M059J (cell line): Measurements from ENCODE around the gene TSPAN18. TPM values are rescaled to one million over a fixed set of nuclear protein-coding genes. Genes with fewer than 3 reads are reported as not detected.

ENCODE experiments used
- DNase-seq: peaks from one replicate; pipeline ENCODE4 v3.0.0-alpha.2; 2012; ENCODE audit warnings: low read depth
- total RNA-seq: library from RNA; depleted of rRNA; stranded (reverse); fragments of >200 nt; shearing (Covaris generic); gene quantifications from 2 replicates; pipeline ENCODE4 v1.2.3, GENCODE V29; 2014

Gene TSPAN18
- total RNA-seq, 1 experiment from 2014 or later, result 1.1 TPM

GRCh38 chr11:44823006-44823405 lies 96.2 kb downstream of the TSPAN18 start:
- DNase-seq, result no peak

GRCh38 chr11:44823868-44824267 lies 97.1 kb downstream of the TSPAN18 start:
- DNase-seq, result no peak

GRCh38 chr11:44824300-44824704 lies 97.5 kb downstream of the TSPAN18 start:
- no peak for DNase-seq

- no peak for DNase-seq
Observed at GRCh38 chr11:44825058-44825785, 98.5 kb downstream of the TSPAN18 start.

- DNase-seq, result no peak
Observed at GRCh38 chr11:44826922-44827643, 100.3 kb downstream of the TSPAN18 start.

GRCh38 chr11:44828296-44828695 lies 101.5 kb downstream of the TSPAN18 start:
- DNase-seq, result no peak

- no peak for DNase-seq
Observed at GRCh38 chr11:44829838-44830237, 103.1 kb downstream of the TSPAN18 start.

GRCh38 chr11:44831605-44832394 lies 105.0 kb downstream of the TSPAN18 start:
- DNase-seq, result no peak

GRCh38 chr11:44832452-44832851 lies 105.7 kb downstream of the TSPAN18 start:
- no peak for DNase-seq

GRCh38 chr11:44833221-44833876 lies 106.6 kb downstream of the TSPAN18 start:
- DNase-seq, result no peak

- no peak for DNase-seq
Observed at GRCh38 chr11:44833877-44834452, 107.2 kb downstream of the TSPAN18 start.

- DNase-seq, result no peak
Observed at GRCh38 chr11:44834846-44835245, 108.1 kb downstream of the TSPAN18 start.

- DNase-seq, result no peak
Observed at GRCh38 chr11:44835296-44835695, 108.5 kb downstream of the TSPAN18 start.

- no peak for DNase-seq
Observed at GRCh38 chr11:44835938-44836337, 109.2 kb downstream of the TSPAN18 start.

- DNase-seq, result peak; percentile 20
Observed at GRCh38 chr11:44837661-44838060, 110.9 kb downstream of the TSPAN18 start.

- DNase-seq, result no peak
Observed at GRCh38 chr11:44839458-44840084, 112.8 kb downstream of the TSPAN18 start.

GRCh38 chr11:44840085-44840478 lies 113.3 kb downstream of the TSPAN18 start:
- no peak for DNase-seq

- no peak for DNase-seq
Observed at GRCh38 chr11:44840521-44841251, 113.9 kb downstream of the TSPAN18 start.

- DNase-seq, result peak; percentile 56
Observed at GRCh38 chr11:44842220-44842619, 115.5 kb downstream of the TSPAN18 start.

- DNase-seq, result no peak
Observed at GRCh38 chr11:44846852-44847251, 120.1 kb downstream of the TSPAN18 start.
